D341Med (cell line): ENCODE data around the gene TXNIP.
"Not testable (repeated sequence)": the region's sequence is repeated elsewhere in the genome, so short reads cannot be mapped to it uniquely, and the experiment has no call there.

Source experiments
- DNase-seq: peaks from one replicate; pipeline ENCODE4 v3.0.0; 2012; ENCODE audit warnings: low spot score

The TXNIP gene

GRCh38 chr1:145996433-145997015 lies at the start of gene TXNIP:
TXNIP (minus strand) TSS chr1:145996579; CDS start chr1:145996266, 313 bp downstream.
- DNase-seq: peak; percentile 100

GRCh38 chr1:146039844-146040194 lies 43.4 kb upstream of the TXNIP start:
- DNase-seq: no peak

GRCh38 chr1:146036965-146037646 lies 40.7 kb upstream of the TXNIP start:
- peak; percentile 52 for DNase-seq

DNA sequence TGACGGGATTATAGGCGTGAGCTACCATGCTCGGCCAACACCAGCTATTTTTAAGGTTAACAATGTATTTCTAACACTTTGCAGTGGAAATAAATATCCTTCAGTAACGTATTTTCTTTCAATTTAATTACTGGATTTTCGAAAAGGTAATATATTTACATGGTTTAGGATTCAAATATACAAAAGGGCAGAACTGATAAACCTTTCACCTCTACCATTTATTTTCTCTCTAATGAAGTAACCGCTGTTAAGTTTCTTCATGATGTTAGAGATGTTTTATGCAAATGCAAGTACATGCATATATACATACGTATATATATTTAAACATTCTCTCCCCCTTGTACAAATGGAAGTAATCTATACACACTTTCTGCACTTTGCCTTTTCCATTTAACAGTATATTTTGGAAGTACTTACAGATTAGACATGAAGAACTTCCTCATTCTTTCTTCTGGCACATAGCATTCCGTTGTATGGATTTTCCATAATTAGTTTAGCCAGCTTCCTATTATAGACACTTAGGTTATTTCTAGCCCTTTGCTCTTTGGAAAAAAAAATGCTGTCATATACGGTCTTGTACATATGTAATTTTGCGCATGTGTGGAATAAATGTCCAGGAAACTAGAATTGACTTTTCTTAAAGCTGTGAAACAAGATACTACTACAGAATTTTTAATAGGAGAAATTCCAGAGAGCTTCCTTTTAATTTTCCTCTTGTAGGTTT lies 40.0 kb upstream of the TXNIP start:
- DNase-seq: no peak

- DNase-seq: no peak
Measured at GRCh38 chr1:146035048-146035423, 38.7 kb upstream of the TXNIP start.

GRCh38 chr1:146032631-146033219 lies 36.3 kb upstream of the TXNIP start:
- no peak for DNase-seq

DNA sequence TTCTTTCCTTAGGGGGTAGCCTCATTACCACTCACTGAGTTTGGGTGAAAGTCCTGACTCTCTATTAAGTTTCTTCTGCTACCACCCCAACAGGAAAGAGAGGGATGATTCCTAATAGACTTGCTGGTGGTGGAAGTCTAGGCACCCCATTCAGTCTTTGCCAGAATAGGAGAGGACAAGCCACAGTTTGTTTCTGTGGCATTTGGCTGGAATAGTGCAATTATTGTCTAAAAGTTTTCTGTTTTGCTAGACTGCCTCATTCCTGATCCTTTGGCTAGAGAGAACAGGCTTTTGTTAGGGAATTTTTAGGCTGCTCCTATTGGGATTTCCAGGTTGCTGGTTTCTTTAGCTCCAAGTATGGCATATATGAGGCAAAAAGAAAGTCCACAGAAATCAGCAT lies 35.1 kb upstream of the TXNIP start:
- DNase-seq: no peak

DNA sequence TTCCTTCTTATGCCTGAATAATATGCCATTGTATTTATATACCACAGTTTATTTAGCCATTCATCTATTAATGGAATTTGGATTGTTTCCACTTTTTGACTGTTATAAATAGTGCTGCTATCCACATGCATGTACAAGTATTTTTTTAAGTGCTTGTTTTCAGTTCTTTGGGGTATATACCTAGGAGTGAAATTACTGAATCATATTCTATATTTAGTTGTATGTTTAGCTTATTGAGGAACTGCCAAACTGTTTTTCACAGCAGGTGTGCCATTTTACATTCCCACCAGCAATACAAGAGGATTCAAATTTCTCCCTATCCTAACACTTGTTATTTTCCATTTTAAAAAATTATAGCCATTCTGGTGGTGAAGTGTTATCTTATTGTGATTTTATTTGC lies 32.7 kb upstream of the TXNIP start:
- no peak for DNase-seq

- not testable (repeated sequence) for DNase-seq
Measured at GRCh38 chr1:146026650-146027049, 30.3 kb upstream of the TXNIP start.

DNA sequence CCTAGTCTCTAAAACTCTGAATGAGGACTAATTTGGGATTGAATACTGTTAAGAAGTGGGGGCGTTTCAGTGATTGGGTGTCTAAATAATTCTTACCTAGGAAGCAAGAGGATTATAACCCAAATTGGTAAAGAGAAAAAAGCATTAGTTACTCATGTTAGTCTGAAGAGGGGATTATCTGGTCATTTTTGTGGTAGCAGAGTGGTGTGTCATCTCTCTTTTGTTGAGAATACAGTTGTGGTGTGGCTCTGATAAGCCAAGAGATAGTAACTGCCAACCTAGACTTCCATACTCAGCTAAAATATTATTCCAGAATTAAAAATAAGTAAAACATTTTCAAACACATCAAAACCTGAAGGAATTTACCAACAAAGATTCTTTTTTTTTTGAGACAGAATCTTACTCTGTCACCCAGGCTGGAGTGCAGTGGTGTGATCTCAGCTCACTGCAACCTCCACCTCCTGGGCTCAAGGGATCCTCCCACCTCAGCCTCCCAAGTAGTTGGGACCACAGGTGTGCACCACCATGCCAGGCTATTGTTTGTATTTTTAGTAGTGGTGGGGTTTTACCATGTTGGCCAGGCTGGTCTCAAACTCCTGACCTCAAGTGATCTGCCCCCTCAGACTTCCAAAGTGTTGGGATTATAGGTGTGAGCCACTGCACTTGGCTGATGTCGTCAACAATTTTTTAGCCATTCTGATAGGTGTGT lies 29.6 kb upstream of the TXNIP start:
- not testable (repeated sequence) for DNase-seq

DNA sequence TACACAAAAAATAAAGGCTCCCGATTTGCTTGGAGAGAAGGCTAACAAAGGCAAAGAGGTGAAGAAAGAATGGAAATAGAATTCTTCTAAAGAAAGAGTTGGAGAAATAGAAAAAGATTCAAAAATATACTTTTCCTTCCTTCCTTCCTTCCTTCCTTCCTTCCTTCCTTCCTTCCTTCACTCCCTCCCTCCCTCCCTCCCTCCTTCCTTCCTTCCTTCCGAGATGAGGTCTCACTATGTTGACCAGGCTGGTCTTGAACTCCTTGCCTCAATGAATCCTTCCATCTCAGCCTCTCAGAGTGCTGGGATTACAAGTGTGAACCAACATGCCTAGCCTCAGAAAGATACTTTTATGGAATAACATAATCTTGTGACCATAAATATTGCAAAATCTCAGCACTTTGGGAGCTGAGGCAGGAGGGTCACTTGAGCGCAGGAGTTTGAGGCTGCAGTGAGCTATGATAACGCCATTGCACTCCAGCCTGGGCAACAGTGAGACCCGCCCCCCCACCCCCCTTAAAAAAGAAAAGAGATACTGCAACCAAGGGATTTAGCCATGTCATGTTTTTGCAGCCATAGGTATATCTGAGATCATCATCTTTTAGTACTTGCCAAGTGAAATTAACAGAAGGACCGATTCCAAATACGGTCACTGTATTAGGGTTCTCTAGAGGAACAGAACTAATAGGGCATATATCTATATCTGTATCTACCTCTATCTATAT lies 26.2 kb upstream of the TXNIP start:
- no peak for DNase-seq

- DNase-seq: no peak
Measured at GRCh38 chr1:146021622-146022402, 25.4 kb upstream of the TXNIP start, which contains the start of gene HJV. HJV (minus strand) TSS chr1:146021735; CDS start chr1:146020231, 1,504 bp downstream.

- no peak for DNase-seq
Measured at GRCh38 chr1:146021050-146021445, 24.7 kb upstream of the TXNIP start.

- no peak for DNase-seq
Measured at GRCh38 chr1:146020058-146021049, 24.0 kb upstream of the TXNIP start.

DNA sequence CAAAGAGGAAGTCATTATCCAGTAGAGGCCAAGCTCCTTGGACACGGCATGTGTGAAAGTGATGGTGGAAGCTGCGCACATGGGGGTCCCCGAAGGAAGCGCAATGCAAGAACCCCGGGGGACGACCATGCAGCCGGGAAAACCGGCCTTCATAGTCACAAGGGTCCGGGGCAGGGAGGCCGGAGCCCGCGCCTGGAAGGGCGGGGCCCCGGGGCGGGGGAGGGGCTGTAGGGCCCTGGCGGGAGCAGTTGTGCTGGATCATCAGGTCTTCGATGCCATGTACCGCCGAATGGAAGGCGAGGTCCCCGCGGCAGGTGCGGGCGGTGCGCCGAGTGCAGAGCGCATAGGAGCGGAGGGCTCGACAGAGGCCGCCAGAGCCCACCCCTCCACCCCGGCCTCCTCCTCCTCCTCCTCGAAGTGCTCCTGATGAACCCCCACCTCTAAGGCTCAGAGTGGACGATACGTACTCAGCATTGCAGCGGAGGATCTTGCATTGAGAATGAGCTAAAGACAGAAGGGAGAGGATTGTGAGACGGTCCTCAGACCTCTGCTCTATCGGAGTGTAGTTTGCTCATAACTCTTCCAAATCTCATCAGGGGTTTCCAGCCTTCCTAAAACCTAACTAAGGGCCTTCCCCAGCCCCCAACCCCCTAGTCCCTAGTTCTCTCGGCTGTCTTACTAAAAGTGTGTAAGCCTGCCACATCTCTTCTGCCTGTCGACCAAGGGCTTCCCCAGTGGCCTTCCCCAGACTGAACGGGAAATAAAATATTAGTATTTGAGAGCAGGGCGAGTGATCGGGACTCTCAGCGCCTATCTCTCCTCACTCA lies 23.1 kb upstream of the TXNIP start:
- no peak for DNase-seq

- DNase-seq: no peak
Measured at GRCh38 chr1:146016891-146017290, 20.5 kb upstream of the TXNIP start.

- no peak for DNase-seq
Measured at GRCh38 chr1:146013559-146013922, 17.2 kb upstream of the TXNIP start.

- peak; percentile 61 for DNase-seq
Measured at GRCh38 chr1:146012703-146013558, 16.6 kb upstream of the TXNIP start.
